HG02884 (cell line): Measurements from ENCODE around the gene FBXW4.

Experiments
- ATAC-seq: cut with Tn5 transposase; IDR thresholded peaks from one replicate; pipeline ENCODE4 v1.9.1; 2021; ENCODE audit warnings: mild to moderate bottlenecking, moderate library complexity; ENCODE audit not compliant: unreplicated experiment

Gene FBXW4, protein sequence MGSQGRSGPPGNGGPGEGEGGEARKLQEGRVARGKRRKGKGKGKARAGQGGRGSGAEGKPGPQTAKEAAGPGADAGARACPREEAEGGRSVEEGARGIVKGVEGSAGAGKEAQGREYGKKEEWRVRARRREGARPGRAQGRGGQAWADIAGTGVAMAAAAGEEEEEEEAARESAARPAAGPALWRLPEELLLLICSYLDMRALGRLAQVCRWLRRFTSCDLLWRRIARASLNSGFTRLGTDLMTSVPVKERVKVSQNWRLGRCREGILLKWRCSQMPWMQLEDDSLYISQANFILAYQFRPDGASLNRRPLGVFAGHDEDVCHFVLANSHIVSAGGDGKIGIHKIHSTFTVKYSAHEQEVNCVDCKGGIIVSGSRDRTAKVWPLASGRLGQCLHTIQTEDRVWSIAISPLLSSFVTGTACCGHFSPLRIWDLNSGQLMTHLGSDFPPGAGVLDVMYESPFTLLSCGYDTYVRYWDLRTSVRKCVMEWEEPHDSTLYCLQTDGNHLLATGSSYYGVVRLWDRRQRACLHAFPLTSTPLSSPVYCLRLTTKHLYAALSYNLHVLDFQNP

DNA sequence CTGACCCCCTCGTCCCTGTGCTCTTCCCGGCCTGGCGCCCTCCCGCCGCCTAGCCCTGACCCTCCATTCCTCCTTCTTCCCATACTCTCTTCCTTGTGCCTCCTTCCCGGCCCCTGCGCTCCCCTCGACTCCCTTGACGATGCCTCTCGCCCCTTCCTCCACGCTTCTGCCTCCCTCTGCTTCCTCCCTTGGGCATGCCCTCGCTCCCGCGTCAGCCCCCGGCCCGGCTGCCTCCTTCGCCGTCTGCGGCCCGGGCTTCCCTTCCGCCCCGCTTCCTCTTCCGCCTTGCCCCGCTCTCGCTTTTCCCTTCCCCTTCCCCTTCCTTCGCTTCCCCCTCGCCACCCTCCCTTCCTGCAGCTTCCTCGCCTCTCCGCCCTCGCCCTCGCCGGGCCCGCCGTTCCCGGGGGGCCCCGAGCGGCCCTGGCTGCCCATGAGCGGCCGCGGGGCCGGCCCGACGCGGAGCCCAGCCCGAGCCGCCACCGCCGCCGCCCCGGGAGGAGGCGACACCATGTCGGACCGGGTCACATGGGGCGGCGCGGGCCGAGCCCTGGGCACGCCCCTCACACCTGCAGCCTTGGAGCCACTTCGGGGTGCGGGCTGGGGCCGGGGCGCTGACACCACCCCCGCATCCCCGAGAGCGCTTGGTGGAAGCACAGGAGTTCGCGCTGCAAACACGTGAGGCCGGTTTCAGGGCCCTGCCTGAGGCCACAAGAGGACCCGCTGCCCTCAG lies at the start of gene FBXW4:
Gene FBXW4 (minus strand): TSS at position 497 of the 730 bp plus-strand sequence. CDS start 65 bp downstream, at position 432.
- peak; percentile 50 for ATAC-seq

DNA sequence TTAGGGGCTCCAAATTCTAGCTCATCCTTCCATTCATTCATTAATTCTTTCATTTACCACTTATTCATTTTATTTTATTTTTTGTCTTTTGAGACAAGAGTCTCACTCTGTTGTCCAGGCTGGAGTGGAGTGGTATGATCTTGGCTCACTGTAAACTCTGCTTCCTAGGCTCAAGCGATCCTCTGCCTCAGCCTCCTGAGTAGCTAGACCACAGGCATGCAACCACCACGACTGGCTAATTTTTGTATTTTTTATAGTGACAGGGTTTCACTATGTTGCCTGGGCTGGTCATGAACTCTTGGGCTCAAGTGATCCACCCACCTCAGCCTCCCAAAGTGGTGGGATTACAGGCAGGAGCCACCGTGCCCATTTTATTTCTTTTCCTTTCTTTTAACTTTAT lies 49.3 kb upstream of the FBXW4 start:
- no peak for ATAC-seq

DNA sequence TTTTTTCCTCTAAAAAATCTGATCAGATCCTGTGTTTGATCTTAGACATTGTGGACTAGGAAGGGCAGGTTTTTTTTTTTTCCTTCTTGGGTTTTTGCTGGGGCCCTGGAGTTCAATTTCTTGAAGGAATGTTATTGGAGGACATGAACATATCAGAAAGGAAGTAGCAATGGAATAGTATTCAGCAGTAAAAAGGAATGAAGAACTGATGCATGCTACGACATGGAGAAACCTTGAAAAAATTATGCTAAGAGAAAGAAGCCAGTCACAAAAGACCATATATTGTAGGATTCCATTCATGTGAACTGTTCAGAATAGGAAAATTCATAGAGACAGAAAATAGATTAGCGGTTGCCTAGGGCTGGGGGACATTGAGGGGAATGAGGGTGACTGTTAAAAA lies 47.0 kb upstream of the FBXW4 start:
- ATAC-seq, result no peak

DNA sequence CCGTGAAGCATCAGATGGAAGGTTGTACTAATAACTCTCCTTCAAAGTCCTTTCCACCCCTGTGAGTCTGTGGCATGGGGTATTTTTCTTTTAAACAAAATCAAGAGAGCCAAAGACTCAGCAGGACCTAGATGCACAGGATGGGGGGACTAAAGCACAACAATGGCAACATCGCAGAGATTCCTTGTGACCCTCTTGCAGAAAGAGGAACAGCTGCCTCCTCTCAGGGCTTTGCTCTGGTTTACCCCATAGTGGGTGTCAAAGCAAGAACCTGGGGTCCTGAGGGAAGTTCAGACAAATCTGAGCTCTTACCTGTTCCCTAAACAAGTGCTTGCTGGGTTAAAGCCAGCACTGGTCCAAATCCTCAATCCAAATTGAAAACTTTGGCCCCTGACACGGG lies 41.7 kb upstream of the FBXW4 start:
- ATAC-seq, result no peak

DNA sequence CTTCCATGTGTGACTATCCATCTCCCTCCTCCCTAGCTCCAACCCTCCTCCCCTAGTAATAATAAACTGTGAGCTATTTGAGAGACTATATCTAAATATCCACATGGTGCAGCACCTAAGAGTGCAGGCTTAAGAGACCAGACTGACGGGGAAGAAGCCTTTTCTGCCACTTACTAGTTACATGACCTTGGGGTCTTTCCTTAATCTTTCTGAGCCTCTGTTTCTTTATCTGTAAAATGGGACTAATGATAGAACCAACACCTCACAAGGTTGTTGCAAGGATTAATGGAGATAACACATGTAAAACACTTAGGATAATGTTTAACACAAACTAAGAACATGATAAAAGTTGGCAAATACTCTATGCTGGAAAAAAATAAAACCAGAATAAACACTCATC lies 37.1 kb upstream of the FBXW4 start:
- no peak for ATAC-seq

DNA sequence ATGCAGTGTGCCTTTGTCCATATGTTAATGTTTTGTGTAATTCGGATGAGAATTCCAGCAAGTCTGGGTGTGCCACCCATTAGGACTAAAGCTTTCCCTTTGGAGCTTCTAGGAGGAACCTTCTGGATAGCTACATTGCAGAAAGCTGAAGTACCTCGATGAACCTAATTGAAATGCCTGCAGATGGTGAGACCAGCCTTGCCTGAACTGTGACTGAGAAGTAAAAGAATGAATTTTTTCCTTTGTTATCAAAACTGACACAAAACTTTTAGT lies 31.1 kb upstream of the FBXW4 start:
- ATAC-seq, result no peak

DNA sequence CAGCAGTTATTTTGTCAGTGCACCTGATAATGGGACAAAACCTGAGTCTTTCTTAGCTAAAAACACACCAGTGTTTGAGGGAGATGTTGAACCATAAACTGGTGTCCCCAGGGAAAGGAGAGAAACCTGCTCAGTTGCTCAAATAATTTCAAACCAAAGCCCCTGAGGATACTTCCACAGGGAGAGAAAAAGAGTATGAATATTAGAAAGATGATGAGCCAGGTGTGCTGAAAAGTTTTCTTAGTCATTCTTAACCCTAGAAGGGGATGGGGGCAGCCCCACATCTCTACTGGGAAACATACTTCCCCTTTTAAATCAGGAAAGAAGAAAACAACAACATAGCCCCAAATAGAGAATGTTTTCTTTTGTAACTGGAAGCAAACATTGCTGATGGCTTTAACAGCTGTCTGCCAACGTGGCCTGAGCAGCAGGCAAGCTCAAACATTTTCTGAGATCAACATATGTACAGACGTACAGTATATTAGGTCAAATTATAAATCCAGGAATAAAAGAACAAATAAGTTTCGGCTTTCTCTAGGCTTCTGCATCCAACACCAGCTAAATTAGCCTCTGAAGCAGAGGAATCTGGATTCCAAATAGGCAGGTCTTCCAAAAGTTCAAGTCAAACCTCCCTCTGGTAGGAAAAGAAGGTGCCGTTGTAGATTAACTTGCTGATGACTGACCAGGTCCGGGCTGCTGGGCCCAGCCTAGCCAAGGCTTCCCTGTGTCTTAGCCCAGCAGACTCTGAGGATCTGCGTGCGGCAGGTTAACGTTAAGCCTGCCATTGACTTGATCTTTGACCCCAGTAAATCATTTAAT lies 30.5 kb upstream of the FBXW4 start:
- no peak for ATAC-seq

DNA sequence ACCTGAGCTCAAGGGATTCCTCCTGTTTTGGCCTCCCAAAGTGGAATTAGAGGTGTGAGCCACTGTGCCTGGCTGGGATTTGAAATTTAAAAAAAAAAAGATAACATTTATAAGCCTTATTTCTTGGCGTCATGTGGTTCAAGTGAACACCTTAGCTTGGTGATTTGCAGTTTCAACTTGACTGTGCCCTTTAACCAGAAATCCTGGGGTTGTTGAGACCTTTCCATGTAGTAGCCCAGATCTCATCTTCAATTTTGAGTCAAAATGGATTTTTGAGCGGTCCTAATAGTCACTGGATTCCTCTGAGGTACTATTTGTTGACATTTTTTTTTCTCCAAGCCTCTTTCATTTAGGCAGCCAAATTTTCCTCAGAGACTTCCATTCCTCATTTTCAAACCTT lies 29.5 kb upstream of the FBXW4 start:
- no peak for ATAC-seq

DNA sequence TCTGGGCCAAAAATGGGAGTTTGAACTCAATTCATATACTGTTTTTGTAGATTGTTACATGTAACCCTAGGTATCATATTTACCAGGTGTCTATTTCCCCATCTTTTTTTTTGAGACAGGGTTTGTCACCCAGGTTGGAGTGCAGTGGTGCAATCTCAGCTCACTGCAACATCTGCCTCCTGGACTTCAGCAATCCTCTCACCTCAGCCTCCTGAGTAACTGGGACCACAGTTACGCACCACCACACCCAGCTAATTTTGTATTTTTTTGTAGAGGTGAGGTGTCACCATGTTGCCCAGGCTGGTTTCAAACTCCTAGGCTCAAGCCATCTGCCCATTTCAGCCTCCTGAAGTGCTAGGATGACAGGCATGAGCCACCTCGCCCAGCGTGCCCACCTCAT lies 28.2 kb upstream of the FBXW4 start:
- no peak for ATAC-seq

DNA sequence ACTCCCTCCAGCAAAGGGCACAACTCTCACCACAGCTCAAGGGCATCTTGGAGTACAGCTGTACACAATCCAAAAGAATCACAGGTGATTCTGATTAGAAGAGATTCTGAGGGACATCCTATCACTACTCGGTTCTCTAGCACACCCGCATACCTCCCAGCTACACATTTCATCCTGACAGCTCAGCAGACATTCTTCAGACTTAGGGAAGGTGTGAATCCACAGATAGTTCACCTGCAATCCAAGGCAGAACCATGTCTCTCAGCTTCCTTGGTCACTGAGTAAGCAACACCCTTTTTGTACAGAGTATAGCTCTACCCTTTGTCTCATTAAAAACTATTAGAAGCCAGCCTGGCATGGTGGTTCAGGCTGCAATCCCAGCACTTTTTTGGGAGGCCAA lies 26.8 kb upstream of the FBXW4 start:
- no peak for ATAC-seq

DNA sequence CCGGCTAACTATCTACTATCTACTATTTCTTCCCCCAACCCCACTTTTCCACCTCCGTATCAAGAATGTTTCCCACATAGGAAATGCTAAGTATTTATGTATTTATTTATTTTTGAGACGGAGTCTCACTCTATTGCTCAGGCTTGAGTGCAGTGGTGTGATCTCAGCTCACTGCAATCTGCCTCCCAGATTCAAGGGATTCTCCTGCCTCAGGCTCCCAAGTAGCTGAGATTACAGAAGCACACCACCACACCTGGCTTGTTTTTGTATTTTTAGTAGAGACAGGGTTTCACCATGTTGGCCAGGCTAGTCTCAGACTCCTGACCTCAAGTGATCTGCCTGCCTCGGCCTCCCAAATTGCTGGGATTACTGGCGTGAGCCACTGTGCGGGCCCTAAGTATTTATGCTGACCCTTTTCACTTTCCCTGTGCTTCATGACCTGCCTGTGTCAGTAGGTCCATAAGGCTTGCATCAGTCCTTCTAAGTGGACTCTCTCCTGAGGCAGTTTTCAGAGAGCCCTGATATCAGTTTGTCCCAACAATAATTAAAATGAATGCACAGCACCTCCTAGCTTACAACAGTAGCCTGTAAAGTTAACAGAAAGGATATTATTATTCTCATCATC lies 25.7 kb upstream of the FBXW4 start:
- no peak for ATAC-seq

DNA sequence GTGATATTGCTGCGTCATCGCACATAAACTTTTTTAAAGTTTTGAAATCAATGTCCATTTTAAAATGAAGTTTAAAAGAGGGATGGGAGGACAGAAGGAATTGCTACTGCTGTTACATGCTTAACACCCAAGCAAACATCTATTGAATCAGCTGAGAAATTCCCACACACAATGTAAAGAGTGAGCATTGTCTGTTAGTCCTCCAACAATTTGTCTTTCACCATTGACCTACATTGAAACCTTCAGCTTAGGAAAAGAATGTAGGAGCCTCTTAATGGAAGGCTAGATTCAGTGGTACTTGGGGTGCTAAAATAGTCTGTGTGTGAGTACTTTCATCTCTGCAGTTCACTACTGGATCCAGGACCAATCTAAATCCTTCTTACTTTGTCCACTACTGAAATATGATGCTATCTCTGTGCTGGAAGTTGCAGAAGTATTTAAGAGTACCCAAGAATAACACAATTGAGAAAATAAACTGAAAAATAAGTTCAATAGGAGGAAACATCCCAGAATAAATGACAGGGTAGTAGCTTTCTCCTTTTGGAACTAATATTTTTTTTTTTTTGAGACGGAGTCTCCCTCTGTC lies 23.8 kb upstream of the FBXW4 start:
- no peak for ATAC-seq

DNA sequence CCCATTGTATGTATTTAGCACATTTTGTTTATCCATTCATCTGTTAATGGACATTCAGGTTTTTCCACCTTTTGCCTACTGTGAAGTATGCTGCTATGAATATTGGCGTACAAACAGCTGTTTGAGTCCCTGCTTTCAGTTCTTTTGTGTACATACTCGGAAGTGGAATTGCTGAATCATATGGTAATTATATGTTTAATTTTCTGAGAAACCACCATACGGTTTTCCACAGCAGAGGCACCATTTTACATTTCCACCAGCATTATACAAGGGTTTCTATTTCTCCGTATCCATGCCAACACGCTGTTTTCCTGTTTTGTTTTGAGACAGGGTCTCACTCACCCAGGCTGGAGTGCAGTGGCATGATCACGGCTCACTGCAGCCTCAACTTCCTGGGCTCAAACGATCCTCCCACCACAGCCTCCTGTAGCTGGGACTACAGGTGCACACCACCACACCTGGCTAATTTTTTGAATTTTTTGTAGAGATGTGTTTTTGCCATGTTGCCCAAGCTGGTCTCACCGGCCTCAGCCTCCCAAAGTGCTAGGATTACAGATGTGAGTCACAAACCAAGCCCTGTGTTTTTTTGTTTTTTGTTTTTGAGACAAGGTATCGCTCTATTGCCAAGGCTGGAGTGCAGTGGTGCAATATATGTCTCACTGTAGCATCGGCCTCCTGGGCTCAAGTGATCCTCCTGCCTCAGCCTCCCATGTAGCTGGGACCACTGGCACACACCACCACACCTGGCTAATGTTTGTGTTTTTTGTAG lies 22.1 kb upstream of the FBXW4 start:
- no peak for ATAC-seq

DNA sequence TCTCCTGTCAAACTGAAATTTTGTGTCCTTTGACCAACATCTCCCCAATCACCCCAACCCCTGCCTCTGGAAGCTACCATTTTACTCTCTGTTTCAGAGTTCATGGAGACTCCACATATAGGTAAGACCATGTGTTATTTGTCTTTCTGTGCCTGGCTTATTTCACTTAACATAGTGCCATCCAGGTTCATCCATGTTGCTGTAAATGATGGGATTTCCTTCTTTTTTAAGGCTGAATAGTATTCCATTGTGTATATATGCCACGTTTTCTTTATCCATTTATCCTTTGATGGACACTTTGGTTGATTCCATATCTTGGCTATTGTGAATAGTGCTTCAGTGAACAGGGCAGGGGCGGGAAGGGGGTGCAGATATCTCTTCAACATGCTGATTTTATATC lies 18.0 kb upstream of the FBXW4 start:
- ATAC-seq, result no peak

DNA sequence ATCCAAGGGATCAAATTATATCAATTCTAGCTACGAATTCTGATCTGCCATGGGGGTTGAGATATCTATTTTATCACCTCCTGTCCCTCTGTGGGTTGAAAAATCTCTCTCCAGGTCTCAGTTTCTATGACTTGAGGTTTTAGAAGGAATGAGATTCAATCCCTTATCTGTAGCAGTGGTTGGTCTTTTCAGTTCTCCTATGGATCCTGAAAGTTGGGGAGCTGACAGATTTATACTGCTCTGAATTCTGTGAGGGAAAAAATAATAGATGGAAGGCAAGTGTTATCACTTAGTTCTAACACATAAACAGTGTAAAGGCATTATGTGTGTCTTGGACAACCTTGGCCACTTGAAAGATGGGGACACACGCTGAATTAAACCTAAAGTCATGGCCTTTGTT lies 15.8 kb upstream of the FBXW4 start:
- ATAC-seq, result no peak

DNA sequence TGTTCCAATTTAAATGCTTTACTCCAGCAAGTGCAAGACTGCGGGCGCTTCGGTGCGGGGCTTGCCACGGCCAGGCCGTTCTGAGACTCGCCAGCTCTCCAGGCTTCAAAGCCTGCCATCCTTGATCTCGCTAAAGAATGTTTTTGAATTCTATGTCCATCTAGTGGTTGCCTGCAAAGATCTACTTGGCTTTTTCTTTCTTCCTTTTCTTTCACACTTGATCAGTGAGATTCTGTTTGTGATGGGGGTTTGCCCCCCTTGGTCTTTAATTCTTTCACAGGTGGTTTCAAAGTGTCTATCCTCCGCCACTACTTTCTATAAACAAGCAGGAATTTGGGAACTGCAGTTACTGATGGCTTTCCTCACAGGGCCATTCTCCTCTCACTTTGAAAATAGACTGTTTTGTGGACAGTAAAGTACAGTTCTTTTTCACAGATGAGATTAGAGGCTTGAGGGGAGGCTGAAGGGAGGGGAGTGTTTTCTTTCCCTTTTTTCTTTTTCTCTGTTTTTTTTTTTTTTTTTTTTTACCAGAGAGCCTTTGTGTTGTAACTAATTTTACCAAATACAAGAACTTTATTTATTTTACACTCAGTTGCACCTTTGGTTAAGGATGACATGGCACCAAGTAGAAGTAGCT lies 15.2 kb upstream of the FBXW4 start:
- ATAC-seq, result no peak

DNA sequence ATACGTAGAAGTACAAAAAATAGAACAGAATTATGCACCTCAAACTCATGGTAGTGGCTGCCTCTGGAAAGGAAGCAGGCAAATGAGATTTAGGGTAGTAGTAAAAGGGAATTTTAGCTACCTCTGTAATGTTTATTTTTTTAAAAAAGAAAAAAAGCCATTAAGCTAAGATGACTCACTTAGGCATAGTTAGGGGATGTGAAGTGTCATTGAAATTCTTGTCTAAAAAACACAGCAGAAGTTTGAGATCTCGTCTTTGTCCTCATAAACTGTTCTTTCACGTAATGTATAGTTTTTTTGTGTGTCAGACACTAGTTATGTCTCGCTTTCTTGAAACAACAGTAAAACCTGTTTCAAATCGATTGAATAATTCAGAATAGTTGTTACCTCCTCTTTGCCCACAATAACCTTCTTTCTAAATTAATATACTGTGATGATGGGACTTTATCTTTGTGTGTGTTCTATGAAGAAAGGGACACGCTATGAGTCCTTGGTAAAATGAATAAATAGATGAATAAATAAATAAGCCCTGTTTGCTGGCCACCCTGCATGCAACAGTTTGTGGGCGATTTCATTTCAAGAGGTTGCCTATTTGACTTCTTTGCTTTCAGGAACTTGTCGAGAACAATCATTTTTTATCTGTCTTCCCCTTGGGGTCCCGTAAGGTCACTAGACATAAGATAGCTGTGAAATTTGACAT lies 14.5 kb upstream of the FBXW4 start:
- ATAC-seq, result no peak

DNA sequence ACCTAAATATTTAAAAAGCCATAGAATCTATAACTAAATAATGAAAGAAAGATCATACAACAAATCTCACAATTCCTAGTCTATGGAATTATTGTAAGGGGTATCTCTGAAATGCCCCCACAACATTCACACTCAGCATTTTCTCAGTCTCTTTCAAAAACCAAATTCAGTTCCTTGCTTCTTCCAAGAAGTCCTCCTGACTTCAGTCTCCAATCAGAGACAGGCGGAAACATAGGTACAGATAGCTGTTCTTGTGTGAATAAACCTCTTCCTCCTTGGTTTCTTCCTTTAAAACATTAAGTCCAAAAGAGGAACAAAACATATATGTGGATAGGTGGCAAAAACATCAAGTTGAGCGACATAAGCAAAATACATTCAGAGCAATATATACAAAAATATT lies 13.9 kb upstream of the FBXW4 start:
- ATAC-seq, result no peak

DNA sequence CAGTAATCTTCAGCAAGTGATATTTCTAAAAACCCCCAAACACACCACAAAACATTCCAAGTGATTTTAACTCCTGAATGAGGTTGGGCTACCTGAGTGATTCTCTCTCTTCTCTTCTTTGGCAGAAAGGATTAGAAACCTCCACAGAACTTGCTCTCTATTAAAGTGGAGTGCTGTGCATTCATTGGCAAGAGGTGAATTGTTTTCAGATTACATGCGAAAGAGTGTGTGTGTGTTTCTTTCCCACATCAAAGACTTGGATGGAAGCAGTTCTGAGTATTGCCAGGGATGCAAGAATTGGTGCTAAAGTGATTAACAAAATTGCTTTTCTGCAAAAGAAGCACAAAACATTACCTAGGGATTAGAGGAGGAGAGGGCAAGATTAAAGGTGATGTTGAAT lies 13.1 kb upstream of the FBXW4 start:
- no peak for ATAC-seq
